GM23248 (cell line): ENCODE results near the gene DCANP1. TPM values are rescaled to one million over a fixed set of nuclear protein-coding genes. Genes with fewer than 3 reads are reported as not detected.

Experiments
- DNase-seq: peaks from one replicate; pipeline ENCODE4 v3.0.0-alpha.2; 2015
- H2AFZ ChIP-seq: fragments of 200-600 bp; sonication (generic); 2 replicates; pipeline ENCODE4 v1.6.1; 2016; ENCODE audit warnings: antibody characterized with exemption
- H3F3A ChIP-seq: fragments of 200-600 bp; sonication (generic); 2 replicates; pipeline ENCODE4 v1.6.1; 2016; ENCODE audit warnings: mild to moderate bottlenecking, antibody characterized with exemption, mixed run types; ENCODE audit not compliant: insufficient read depth
- H3K27ac ChIP-seq: fragments of 200-600 bp; sonication (generic); 2 replicates; pipeline ENCODE4 v1.5.1; 2016; ENCODE audit warnings: mild to moderate bottlenecking
- H3K27me3 ChIP-seq: fragments of 200-600 bp; sonication (generic); replicated peaks from 2 replicates; pipeline ENCODE4 v1.6.1; 2016; ENCODE audit warnings: mild to moderate bottlenecking; ENCODE audit not compliant: insufficient read depth
- H3K36me3 ChIP-seq: fragments of 200-600 bp; sonication (generic); 2 replicates; pipeline ENCODE4 v1.6.1; 2016; ENCODE audit warnings: low read depth, mild to moderate bottlenecking
- H3K4me1 ChIP-seq: fragments of 200-600 bp; sonication (generic); 2 replicates; pipeline ENCODE4 v1.6.1; 2016; ENCODE audit warnings: mild to moderate bottlenecking; ENCODE audit not compliant: insufficient read depth
- H3K4me2 ChIP-seq: fragments of 200-600 bp; sonication (generic); one replicate; pipeline ENCODE4 v1.6.1; 2016; ENCODE audit warnings: mild to moderate bottlenecking; ENCODE audit not compliant: unreplicated experiment
- H3K4me3 ChIP-seq: fragments of 200-600 bp; sonication (generic); 2 replicates; pipeline ENCODE4 v1.5.1; 2016; ENCODE audit warnings: mild to moderate bottlenecking
- H3K79me2 ChIP-seq: fragments of 200-600 bp; sonication (generic); 2 replicates; pipeline ENCODE4 v1.6.1; 2016; ENCODE audit warnings: mild to moderate bottlenecking; ENCODE audit not compliant: insufficient read depth
- H3K9ac ChIP-seq: fragments of 200-600 bp; sonication (generic); 2 replicates; pipeline ENCODE4 v1.6.1; 2016; ENCODE audit warnings: mild to moderate bottlenecking
- H3K9me2 ChIP-seq: fragments of 200-600 bp; sonication (generic); 2 replicates; pipeline ENCODE4 v1.6.1; 2016; ENCODE audit warnings: mixed run types, mild to moderate bottlenecking, moderate library complexity; ENCODE audit not compliant: insufficient read depth
- H3K9me3 ChIP-seq: fragments of 200-600 bp; sonication (generic); one replicate; pipeline ENCODE4 v1.6.1; 2017; ENCODE audit warnings: low read depth
- H4K20me1 ChIP-seq: fragments of 200-600 bp; sonication (generic); 2 replicates; pipeline ENCODE4 v1.6.0; 2016; ENCODE audit not compliant: insufficient read depth
- EZH2 ChIP-seq: fragments of 200-600 bp; sonication (generic); IDR thresholded peaks from 2 replicates; pipeline ENCODE4 v1.6.1; 2018; ENCODE audit warnings: antibody characterized with exemption, mild to moderate bottlenecking; ENCODE audit not compliant: insufficient read depth, poor library complexity, severe bottlenecking
- EZH2phosphoT487 ChIP-seq: fragments of 200-600 bp; sonication (generic); IDR thresholded peaks from 2 replicates; pipeline ENCODE4 v1.6.1; 2018; ENCODE audit warnings: antibody characterized with exemption, moderate library complexity, mild to moderate bottlenecking, low read depth; ENCODE audit not compliant: insufficient read depth
- WGBS, 2 experiments: methylation state at CpG; one replicate each; pipeline ENCODE4 v1.1.6; 2015 to 2017; ENCODE audit warnings: low lambda C conversion rate in 2 of 2, low coverage in 1 of 2; ENCODE audit errors: missing lambda C conversion rate in 2 of 2; 5-methylcytosine and 5-hydroxymethylcytosine counted together
- in situ Hi-C: fragments of 300-500 bp; cut with MboI; formaldehyde crosslinking; loops from 2 replicates; pipeline ENCODE4 v1.15.0; 2020
- polyA plus RNA-seq: library from polyadenylated mRNA; unstranded; fragments of >200 nt; fragmentation: Nextera tagmentation; extraction: Ambion mirVana; gene quantifications from 2 replicates; pipeline ENCODE4 v1.2.1, GENCODE V29; 2016
- total RNA-seq: library from RNA; depleted of rRNA; stranded (reverse); fragments of >200 nt; shearing (Covaris generic); gene quantifications from 2 replicates; pipeline ENCODE4 v1.2.3, GENCODE V29; 2014

Gene DCANP1
- total and polyA plus RNA-seq, 2 experiments from 2014 or later, result not detected

DNA sequence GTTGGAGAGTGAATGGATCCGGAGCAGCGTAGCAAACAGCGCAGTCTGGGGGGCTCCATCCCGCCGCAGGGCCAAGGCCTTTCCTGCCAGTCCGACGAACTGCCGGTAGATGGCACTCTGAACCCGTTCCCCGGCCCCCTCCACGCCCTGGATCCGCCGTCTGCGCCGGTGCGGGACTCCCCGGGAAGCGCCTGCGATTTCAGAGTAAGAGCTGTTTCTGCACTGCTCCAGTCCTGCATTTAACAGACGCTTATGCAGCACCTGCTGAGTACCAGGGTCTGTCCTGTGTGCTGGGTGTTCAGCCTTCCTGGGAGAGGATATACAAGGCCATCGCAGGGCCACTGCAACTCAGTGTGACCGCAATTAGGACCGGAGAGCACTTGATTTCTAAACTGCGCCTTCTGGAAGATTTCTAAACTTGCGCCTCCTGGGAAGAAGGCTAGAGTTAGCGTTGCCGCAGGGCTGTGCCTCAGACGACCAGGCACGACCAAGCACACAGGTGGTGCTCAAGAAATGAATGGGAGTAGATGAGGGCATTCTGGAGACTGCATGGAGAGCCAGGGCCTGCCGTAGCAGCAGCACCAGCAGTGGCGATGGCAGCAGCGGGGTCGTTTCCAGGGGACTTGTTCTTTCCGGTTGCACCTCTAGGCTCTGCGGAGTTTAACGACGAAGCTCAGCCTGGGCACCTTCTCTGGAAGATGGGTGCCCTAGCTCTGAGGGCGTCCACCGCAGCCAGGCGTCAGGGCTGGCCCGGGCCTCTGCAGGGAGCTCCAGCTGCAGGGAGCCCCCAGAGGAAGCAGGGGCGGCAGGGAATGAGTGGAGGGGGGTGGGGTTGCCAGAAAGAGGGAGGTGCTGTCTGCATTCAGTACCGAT, 19.3 kb upstream of the DCANP1 start:
- no peak overlapping the region for H3K9ac ChIP-seq
- H3K79me2 ChIP-seq, result no peaks in the 10 kb centered on the region
- TF ChIP-seq EZH2phosphoT487, result no peak
- TF ChIP-seq EZH2, result no peak
- no peaks in the 10 kb centered on the region for H3K9me3 ChIP-seq
- H3K27ac ChIP-seq, result no peak overlapping the region
- H4K20me1 ChIP-seq, result no peaks in the 10 kb centered on the region
- H3F3A ChIP-seq, result no peaks in the 10 kb centered on the region
- in situ Hi-C loops, result loop anchor here (5.0 to 10.0 kb wide), 2 partner anchors 86 to 348 kb away; no protein-coding TSS in a partner anchor
- peaks cover 45% of the 10 kb centered on the region for H3K27me3 ChIP-seq
- H3K9me2 ChIP-seq, result no peaks in the 10 kb centered on the region
- H3K36me3 ChIP-seq, result no peaks in the 10 kb centered on the region
- DNase-seq, result peak; percentile 88
- H2AFZ ChIP-seq, result peak overlapping the region; percentile 88
- peak overlapping the region; percentile 64 for H3K4me3 ChIP-seq
- 20 to 24% methylated on average over 41 to 43 of the region's 43 CpGs for WGBS, 2 experiments
- peak overlapping the region; percentile 94 for H3K4me2 ChIP-seq
- no peaks in the 10 kb centered on the region for H3K4me1 ChIP-seq

DNA sequence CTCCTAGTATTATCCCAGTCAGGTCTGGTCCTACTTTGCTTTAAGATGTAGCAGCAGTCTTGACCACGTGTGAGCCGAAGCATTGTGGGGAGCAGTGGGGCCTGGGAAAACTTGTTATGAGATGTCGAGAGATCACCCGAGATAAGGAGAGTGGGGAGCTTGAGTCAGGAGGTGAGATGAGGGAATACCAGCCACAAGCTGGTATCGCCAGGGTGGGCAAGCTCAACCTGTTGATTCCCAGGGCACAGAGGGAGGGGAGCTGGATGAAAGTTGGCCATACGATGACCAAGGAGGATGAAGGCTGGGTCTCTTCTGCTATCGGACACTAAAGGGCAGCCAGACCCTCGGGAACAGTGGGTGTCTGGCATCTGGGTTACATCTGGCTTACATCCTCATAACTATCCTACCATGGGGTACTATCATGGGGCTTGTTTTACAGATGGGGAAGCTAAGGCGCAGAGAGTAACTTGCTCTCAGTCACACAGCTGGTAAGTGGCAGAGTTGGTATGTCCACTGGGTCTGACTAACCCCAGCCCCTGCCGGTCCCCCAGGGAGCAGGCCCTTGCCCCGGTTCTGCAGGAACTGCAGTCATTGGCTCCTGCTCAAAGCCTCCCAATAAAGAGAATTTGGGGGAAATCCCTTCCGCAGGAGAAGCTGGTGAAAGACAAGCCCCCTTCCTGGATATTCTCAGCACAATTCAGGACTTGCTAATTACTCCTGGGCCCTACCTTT, 18.4 kb upstream of the DCANP1 start:
- no peaks in the 10 kb centered on the region for H3K4me1 ChIP-seq
- no peaks in the 10 kb centered on the region for H3K79me2 ChIP-seq
- no peaks in the 10 kb centered on the region for H3K9me2 ChIP-seq
- peaks cover 36% of the 10 kb centered on the region for H3K27me3 ChIP-seq
- peak overlapping the region; percentile 88; the same call in 1 of the 2 replicates for H2AFZ ChIP-seq
- 54 to 57% methylated on average over 12 of the region's 12 CpGs for WGBS, 2 experiments
- no peak overlapping the region for H3K9ac ChIP-seq
- TF ChIP-seq EZH2phosphoT487 (no peak), EZH2 (no peak)
- H3K36me3 ChIP-seq, result no peaks in the 10 kb centered on the region
- in situ Hi-C loops, result loop anchor here (5.0 to 10.0 kb wide), 2 partner anchors 87 to 349 kb away; no protein-coding TSS in a partner anchor
- H3F3A ChIP-seq, result no peaks in the 10 kb centered on the region
- no peaks in the 10 kb centered on the region for H3K9me3 ChIP-seq
- DNase-seq, result no peak
- no peaks in the 10 kb centered on the region for H4K20me1 ChIP-seq
- H3K4me3 ChIP-seq, result no peak overlapping the region
- H3K4me2 ChIP-seq, result no peak overlapping the region
- no peak overlapping the region for H3K27ac ChIP-seq

DNA sequence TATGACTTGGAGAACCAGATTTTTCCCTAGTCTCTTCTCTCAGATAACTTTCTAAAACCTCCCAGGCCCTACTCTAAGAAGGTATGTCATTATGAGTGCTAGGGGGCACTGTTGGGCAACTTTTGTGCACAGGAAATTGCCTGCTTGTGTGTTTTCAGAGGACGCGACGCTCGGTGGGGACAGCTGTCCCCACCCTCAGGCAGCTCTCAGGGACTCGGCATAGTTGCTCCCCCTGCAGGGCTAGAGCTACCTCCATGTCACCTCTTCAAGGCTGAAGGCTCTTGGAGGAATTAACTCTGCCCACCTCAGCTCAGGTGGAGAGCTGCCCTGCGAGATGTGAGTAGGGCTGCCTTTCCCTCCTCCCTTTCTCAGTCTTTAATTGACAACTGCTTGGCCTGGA, 15.2 kb upstream of the DCANP1 start:
- TF ChIP-seq EZH2 (no peak), EZH2phosphoT487 (no peak)
- Histone ChIP-seq H3K9me3 (no peaks in the 10 kb centered on the region), H3K9ac (no peak overlapping the region), H3K4me2 (no peak overlapping the region), H4K20me1 (no peaks in the 10 kb centered on the region), H3K79me2 (no peaks in the 10 kb centered on the region), H3F3A (no peaks in the 10 kb centered on the region), H3K4me1 (peaks cover 5% of the 10 kb centered on the region), H3K4me3 (no peak overlapping the region), H3K27me3 (peaks cover 12% of the 10 kb centered on the region), H3K9me2 (no peaks in the 10 kb centered on the region), H2AFZ (no peak overlapping the region), H3K27ac (no peak overlapping the region), H3K36me3 (no peaks in the 10 kb centered on the region)
- WGBS, 2 experiments, result 35 to 39% methylated on average over 6 of the region's 6 CpGs
- in situ Hi-C loops, result loop anchor here (10.0 kb wide), 1 partner anchor 352 kb away; no protein-coding TSS in a partner anchor
- peak; percentile 63 for DNase-seq

DNA sequence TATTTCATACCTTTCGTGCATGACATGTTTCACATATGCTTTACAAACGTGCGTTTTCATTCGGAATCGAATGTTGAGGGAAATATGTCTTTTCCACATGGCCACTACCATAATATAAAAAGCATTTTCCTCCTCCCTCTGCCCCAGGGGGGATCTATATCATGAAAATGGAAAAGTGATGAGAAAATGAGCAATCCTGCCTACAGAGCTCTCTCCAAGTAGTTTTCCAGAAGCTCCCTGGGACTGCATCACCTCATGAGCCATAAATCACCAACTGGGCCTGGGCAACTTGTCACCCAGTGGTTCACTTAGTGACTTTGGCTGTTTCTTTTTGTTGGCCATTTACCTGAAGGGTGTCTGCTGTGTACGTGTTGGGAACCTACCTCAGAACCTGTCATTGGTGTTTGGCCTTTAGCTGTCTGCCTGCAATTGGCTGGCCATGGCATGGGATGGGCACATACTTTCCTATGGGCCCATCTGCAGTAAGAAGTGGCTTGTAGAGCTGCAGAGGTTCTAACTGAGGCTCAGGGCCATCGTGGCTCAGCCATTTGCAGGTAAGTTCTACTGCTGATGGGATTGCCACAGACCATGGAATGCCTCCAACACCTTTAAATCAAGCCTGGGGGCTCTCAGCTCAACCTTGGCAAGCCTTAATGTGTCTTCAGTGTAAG, 14.5 kb upstream of the DCANP1 start:
- H3K9ac ChIP-seq, result no peak overlapping the region
- 63 to 66% methylated on average over 7 of the region's 7 CpGs for WGBS, 2 experiments
- no peaks in the 10 kb centered on the region for H3K79me2 ChIP-seq
- H3F3A ChIP-seq, result no peaks in the 10 kb centered on the region
- H3K9me2 ChIP-seq, result no peaks in the 10 kb centered on the region
- TF ChIP-seq EZH2, result no peak
- TF ChIP-seq EZH2phosphoT487, result no peak
- no peak overlapping the region for H2AFZ ChIP-seq
- H4K20me1 ChIP-seq, result no peaks in the 10 kb centered on the region
- no peak overlapping the region for H3K4me2 ChIP-seq
- H3K4me1 ChIP-seq, result peaks cover 7% of the 10 kb centered on the region
- H3K27me3 ChIP-seq, result peaks cover 12% of the 10 kb centered on the region
- H3K9me3 ChIP-seq, result no peaks in the 10 kb centered on the region
- no peak overlapping the region for H3K27ac ChIP-seq
- H3K4me3 ChIP-seq, result no peak overlapping the region
- H3K36me3 ChIP-seq, result no peaks in the 10 kb centered on the region
- no peak for DNase-seq
- in situ Hi-C loops, result loop anchor here (10.0 kb wide), 1 partner anchor 353 kb away; no protein-coding TSS in a partner anchor
